ENCODE results near the gene NAXE. TPM values are rescaled to one million over a fixed set of nuclear protein-coding genes. Genes with fewer than 3 reads are reported as not detected.

The NAXE gene
- polyA plus RNA-seq, 1 experiment = 29.9 TPM

GRCh38 chr1:156555715-156556114 lies 35.9 kb upstream of the NAXE start:
- H3K27ac ChIP-seq (ENCODE audit: low read depth, low read length) = no peak overlapping the region
- POLR2A ChIA-PET = interaction anchor here (1.2 kb wide), 1 partner anchor 10 kb away, joined by 3 read pairs; no protein-coding TSS in a partner anchor
- TF ChIP-seq CTCF (IDR thresholded peaks at IDR 0.05; ENCODE audit: low read depth, low read length) = no peak
- no peaks in the 10 kb centered on the region for H3K27me3 ChIP-seq (ENCODE audit: control insufficient read depth, insufficient read depth, low read length)
- no peak overlapping the region for H3K4me3 ChIP-seq (ENCODE audit: low read depth, low read length)
- CTCF ChIA-PET = interaction anchor here (1.0 kb wide), 1 partner anchor 27 kb away, joined by 3 read pairs; no protein-coding TSS in a partner anchor
- no peak for DNase-seq (ENCODE audit: low read depth, low spot score)
- no peaks in the 10 kb centered on the region for H3K9me3 ChIP-seq (ENCODE audit: control insufficient read depth, insufficient read depth, low read length)

- no peaks in the 10 kb centered on the region for H3K27me3 ChIP-seq (ENCODE audit: control insufficient read depth, insufficient read depth, low read length)
- no peaks in the 10 kb centered on the region for H3K9me3 ChIP-seq (ENCODE audit: control insufficient read depth, insufficient read depth, low read length)
- TF ChIP-seq CTCF (IDR thresholded peaks at IDR 0.05; ENCODE audit: low read depth, low read length) = no peak
- CTCF ChIA-PET = interaction anchor here (0.6 kb wide), 1 partner anchor 45 kb away, joined by 3 read pairs; the partner anchor contains the start of gene GPATCH4
- POLR2A ChIA-PET = no interaction called here
- no peak overlapping the region for H3K27ac ChIP-seq (ENCODE audit: low read depth, low read length)
- no peak overlapping the region for H3K4me3 ChIP-seq (ENCODE audit: low read depth, low read length)
- DNase-seq (ENCODE audit: low read depth, low spot score) = no peak
Observed at GRCh38 chr1:156556354-156556753, 35.2 kb upstream of the NAXE start.

GRCh38 chr1:156559086-156559796 lies 32.3 kb upstream of the NAXE start:
- H3K27me3 ChIP-seq (ENCODE audit: control insufficient read depth, insufficient read depth, low read length) = no peaks in the 10 kb centered on the region
- POLR2A ChIA-PET = interaction anchor here (0.6 kb wide), 1 partner anchor 355 kb away, joined by 4 read pairs; no protein-coding TSS in a partner anchor
- no peak for DNase-seq (ENCODE audit: low read depth, low spot score)
- H3K4me3 ChIP-seq (ENCODE audit: low read depth, low read length) = no peak overlapping the region
- CTCF ChIA-PET = interaction anchor here (1.2 kb wide), 1 partner anchor 79 kb away, joined by 4 read pairs; no protein-coding TSS in a partner anchor
- H3K27ac ChIP-seq (ENCODE audit: low read depth, low read length) = no peak overlapping the region
- no peak for TF ChIP-seq CTCF (IDR thresholded peaks at IDR 0.05; ENCODE audit: low read depth, low read length)
- no peaks in the 10 kb centered on the region for H3K9me3 ChIP-seq (ENCODE audit: control insufficient read depth, insufficient read depth, low read length)

GRCh38 chr1:156559797-156560385 lies 31.7 kb upstream of the NAXE start:
- no peaks in the 10 kb centered on the region for H3K27me3 ChIP-seq (ENCODE audit: control insufficient read depth, insufficient read depth, low read length)
- no peak for DNase-seq (ENCODE audit: low read depth, low spot score)
- H3K27ac ChIP-seq (ENCODE audit: low read depth, low read length) = no peak overlapping the region
- no peaks in the 10 kb centered on the region for H3K9me3 ChIP-seq (ENCODE audit: control insufficient read depth, insufficient read depth, low read length)
- no peak overlapping the region for H3K4me3 ChIP-seq (ENCODE audit: low read depth, low read length)
- ChIA-PET POLR2A (no interaction called here), CTCF (interaction anchor here (1.2 kb wide), 1 partner anchor 79 kb away, joined by 4 read pairs; no protein-coding TSS in a partner anchor)
- TF ChIP-seq CTCF (IDR thresholded peaks at IDR 0.05; ENCODE audit: low read depth, low read length) = no peak

GRCh38 chr1:156560585-156561163 lies 30.9 kb upstream of the NAXE start:
- H3K27ac ChIP-seq (ENCODE audit: low read depth, low read length) = no peak overlapping the region
- ChIA-PET POLR2A (interaction anchor here (0.7 kb wide), 1 partner anchor 22 kb away, joined by 4 read pairs; no protein-coding TSS in a partner anchor), CTCF (no interaction called here)
- DNase-seq (ENCODE audit: low read depth, low spot score) = no peak
- H3K4me3 ChIP-seq (ENCODE audit: low read depth, low read length) = no peak overlapping the region
- no peak for TF ChIP-seq CTCF (IDR thresholded peaks at IDR 0.05; ENCODE audit: low read depth, low read length)
- H3K9me3 ChIP-seq (ENCODE audit: control insufficient read depth, insufficient read depth, low read length) = no peaks in the 10 kb centered on the region
- no peaks in the 10 kb centered on the region for H3K27me3 ChIP-seq (ENCODE audit: control insufficient read depth, insufficient read depth, low read length)
